MG63 (cell line): Measurements from ENCODE around the gene GIMAP5. TPM values are rescaled to one million over a fixed set of nuclear protein-coding genes. Genes with fewer than 3 reads are reported as not detected.

ENCODE experiments used
- DNase-seq: peaks from one replicate; pipeline ENCODE4 v3.0.0-alpha.2; 2020
- H3K27me3 ChIP-seq: fragments of 250-450 bp; sonication (Bioruptor Pico); 2 replicates; pipeline ENCODE4 v1.5.1; 2020; ENCODE audit warnings: mild to moderate bottlenecking, moderate library complexity
- H3K36me3 ChIP-seq: fragments of 250-450 bp; sonication (Bioruptor Pico); 2 replicates; pipeline ENCODE4 v1.5.1; 2020; ENCODE audit warnings: mild to moderate bottlenecking, moderate library complexity
- H3K4me3 ChIP-seq: fragments of 250-450 bp; sonication (Bioruptor Pico); 2 replicates; pipeline ENCODE4 v1.5.1; 2020; ENCODE audit warnings: mild to moderate bottlenecking, moderate library complexity
- H3K9me3 ChIP-seq: fragments of 250-450 bp; sonication (Bioruptor Pico); 2 replicates; pipeline ENCODE4 v1.5.1; 2020; ENCODE audit warnings: mild to moderate bottlenecking, moderate library complexity
- total RNA-seq: library from RNA; depleted of rRNA; stranded (reverse); fragments of >200 nt; shearing (Covaris generic); gene quantifications from 2 replicates; pipeline ENCODE4 v1.2.3, GENCODE V29; 2014; ENCODE audit warnings: low replicate concordance; rRNA removed

Gene GIMAP5
- total RNA-seq, 1 experiment from 2014 or later = not detected

- DNase-seq = no peak
- Histone ChIP-seq H3K9me3 (no peaks in the 10 kb centered on the region), H3K4me3 (no peak overlapping the region), H3K36me3 (no peaks in the 10 kb centered on the region), H3K27me3 (no peaks in the 10 kb centered on the region)
Measured at GRCh38 chr7:150787321-150788281, 50.4 kb downstream of the GIMAP5 start.

- no peak overlapping the region for H3K4me3 ChIP-seq
- H3K36me3 ChIP-seq = no peaks in the 10 kb centered on the region
- DNase-seq = peak; percentile 61
- H3K27me3 ChIP-seq = no peaks in the 10 kb centered on the region
- H3K9me3 ChIP-seq = no peaks in the 10 kb centered on the region
Measured at GRCh38 chr7:150788474-150789269, 51.5 kb downstream of the GIMAP5 start.

- no peaks in the 10 kb centered on the region for H3K9me3 ChIP-seq
- no peak for DNase-seq
- no peaks in the 10 kb centered on the region for H3K27me3 ChIP-seq
- no peak overlapping the region for H3K4me3 ChIP-seq
- H3K36me3 ChIP-seq = no peaks in the 10 kb centered on the region
Measured at GRCh38 chr7:150790416-150791075, 53.3 kb downstream of the GIMAP5 start.

GRCh38 chr7:150791304-150791703, 54.1 kb downstream of the GIMAP5 start:
- no peaks in the 10 kb centered on the region for H3K27me3 ChIP-seq

GRCh38 chr7:150791746-150792452, 54.7 kb downstream of the GIMAP5 start:
- Histone ChIP-seq H3K36me3 (no peaks in the 10 kb centered on the region), H3K4me3 (no peak overlapping the region), H3K9me3 (no peaks in the 10 kb centered on the region), H3K27me3 (no peaks in the 10 kb centered on the region)
- DNase-seq = no peak

More at GRCh38 chr7:150791304-150791703, 54.1 kb downstream of the GIMAP5 start:
- H3K36me3 ChIP-seq = no peaks in the 10 kb centered on the region
- no peaks in the 10 kb centered on the region for H3K9me3 ChIP-seq
- H3K4me3 ChIP-seq = no peak overlapping the region
- DNase-seq = no peak

Other genes starting within 250 kb of the GIMAP5 start
- not detected in 2 replicates for gene GIMAP7, start 222.5 kb upstream of the GIMAP5 start, total RNA-seq
- not detected in 2 replicates for gene GIMAP4, start 170.0 kb upstream of the GIMAP5 start, total RNA-seq
- gene GIMAP6, start 105.0 kb upstream of the GIMAP5 start, total RNA-seq = not detected in 2 replicates
- 3.1 and 8.3 TPM in 2 replicates for gene GIMAP2, start 51.7 kb upstream of the GIMAP5 start, total RNA-seq
- not detected in 2 replicates for gene GIMAP1, start 20.8 kb upstream of the GIMAP5 start, total RNA-seq
- gene TMEM176B, start 62.9 kb downstream of the GIMAP5 start, total RNA-seq = 0.23 TPM in 1 of 2 replicates, not detected in the other
- gene TMEM176A, start 63.4 kb downstream of the GIMAP5 start, total RNA-seq = not detected in 2 replicates
- not detected in 2 replicates for gene AOC1, start 115.1 kb downstream of the GIMAP5 start, total RNA-seq
- gene KCNH2, start 240.9 kb downstream of the GIMAP5 start, total RNA-seq = 0.33 TPM in 1 of 2 replicates, not detected in the other